ENCODE results near the gene FOXP1.

The FOXP1 gene

DNA sequence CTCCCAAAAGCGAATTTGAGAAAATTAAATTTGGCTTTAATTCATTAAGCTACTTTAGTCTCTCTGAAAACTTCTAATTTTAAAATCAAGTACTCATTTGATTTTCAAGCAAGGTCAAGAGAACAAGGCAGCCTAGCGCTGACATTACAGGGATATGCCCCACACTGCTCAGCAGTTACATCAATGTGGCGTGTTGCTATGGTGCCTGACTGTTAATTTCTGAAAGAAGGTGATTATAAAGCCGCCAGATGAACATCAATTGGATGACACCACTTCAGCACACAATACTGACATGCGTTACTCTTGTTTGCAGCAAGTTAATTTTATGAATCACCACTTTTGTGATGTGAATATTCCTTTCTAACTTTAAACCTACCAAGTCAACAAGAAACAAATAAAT, 284.4 kb downstream of the FOXP1 start:
- TF ChIP-seq, protein P1, sequence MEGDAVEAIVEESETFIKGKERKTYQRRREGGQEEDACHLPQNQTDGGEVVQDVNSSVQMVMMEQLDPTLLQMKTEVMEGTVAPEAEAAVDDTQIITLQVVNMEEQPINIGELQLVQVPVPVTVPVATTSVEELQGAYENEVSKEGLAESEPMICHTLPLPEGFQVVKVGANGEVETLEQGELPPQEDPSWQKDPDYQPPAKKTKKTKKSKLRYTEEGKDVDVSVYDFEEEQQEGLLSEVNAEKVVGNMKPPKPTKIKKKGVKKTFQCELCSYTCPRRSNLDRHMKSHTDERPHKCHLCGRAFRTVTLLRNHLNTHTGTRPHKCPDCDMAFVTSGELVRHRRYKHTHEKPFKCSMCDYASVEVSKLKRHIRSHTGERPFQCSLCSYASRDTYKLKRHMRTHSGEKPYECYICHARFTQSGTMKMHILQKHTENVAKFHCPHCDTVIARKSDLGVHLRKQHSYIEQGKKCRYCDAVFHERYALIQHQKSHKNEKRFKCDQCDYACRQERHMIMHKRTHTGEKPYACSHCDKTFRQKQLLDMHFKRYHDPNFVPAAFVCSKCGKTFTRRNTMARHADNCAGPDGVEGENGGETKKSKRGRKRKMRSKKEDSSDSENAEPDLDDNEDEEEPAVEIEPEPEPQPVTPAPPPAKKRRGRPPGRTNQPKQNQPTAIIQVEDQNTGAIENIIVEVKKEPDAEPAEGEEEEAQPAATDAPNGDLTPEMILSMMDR (IDR thresholded peaks at IDR 0.05; ENCODE audit: low read depth, low read length) = no peak
- Histone ChIP-seq H3K9me3 (no peaks in the 10 kb centered on the region), H3K4me1 (no peaks in the 10 kb centered on the region), H3K36me3 (no peaks in the 10 kb centered on the region), H3K4me3 (ENCODE audit: low read depth, low read length) (no peak overlapping the region), H3K27me3 (no peaks in the 10 kb centered on the region)
- DNase-seq = no peak

DNA sequence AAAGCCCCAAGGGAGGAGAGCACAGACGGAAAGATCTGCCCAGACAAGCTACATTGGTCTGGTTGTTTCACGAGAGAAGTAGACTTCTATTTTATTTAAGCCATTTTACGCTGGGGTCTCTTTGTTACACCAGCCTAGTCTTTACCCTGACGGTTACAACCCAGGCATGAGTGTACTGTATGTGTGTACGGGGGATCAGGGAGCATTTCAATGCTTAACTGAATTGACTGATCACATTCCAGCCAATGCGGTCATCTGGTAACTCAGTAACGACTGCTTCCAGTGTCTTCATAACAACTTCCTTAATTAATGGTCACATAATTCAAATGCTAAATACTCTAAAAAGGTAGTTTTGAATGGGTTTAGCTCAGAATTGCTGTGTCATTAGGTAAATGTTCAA, 288.6 kb downstream of the FOXP1 start:
- no peaks in the 10 kb centered on the region for H3K9me3 ChIP-seq
- H3K27me3 ChIP-seq = no peaks in the 10 kb centered on the region
- DNase-seq = no peak
- H3K36me3 ChIP-seq = no peaks in the 10 kb centered on the region
- no peaks in the 10 kb centered on the region for H3K4me1 ChIP-seq
- TF ChIP-seq, protein P1 (IDR thresholded peaks at IDR 0.05; ENCODE audit: low read depth, low read length) = no peak
- H3K4me3 ChIP-seq (ENCODE audit: low read depth, low read length) = no peak overlapping the region

DNA sequence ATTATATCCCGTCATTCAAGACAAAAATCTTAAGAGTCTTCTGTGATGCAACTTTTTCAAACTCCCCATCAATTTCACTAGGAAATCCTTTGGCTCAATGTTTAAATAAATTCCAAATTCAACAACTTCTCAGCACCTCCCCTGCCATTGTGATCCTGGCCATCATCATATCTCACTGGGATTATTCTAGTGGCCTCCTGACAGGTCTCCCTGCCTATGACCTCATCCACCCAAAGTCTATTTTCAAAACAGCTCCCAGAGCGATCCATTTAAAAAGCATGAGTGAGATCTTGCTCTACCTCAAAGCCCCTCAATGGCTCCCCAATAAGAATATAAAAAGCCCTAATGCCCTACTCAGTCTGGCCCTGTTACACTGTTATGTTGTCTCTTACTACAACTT, 293.2 kb downstream of the FOXP1 start:
- no peaks in the 10 kb centered on the region for H3K27me3 ChIP-seq
- TF ChIP-seq, protein P1 (IDR thresholded peaks at IDR 0.05; ENCODE audit: low read depth, low read length) = no peak
- no peaks in the 10 kb centered on the region for H3K9me3 ChIP-seq
- no peaks in the 10 kb centered on the region for H3K36me3 ChIP-seq
- DNase-seq = no peak
- H3K4me1 ChIP-seq = no peaks in the 10 kb centered on the region
- no peak overlapping the region for H3K4me3 ChIP-seq (ENCODE audit: low read depth, low read length)

GRCh38 chr3:71288269-71288930, 295.1 kb downstream of the FOXP1 start:
- no peak for DNase-seq
- Histone ChIP-seq H3K4me3 (ENCODE audit: low read depth, low read length) (no peak overlapping the region), H3K9me3 (no peaks in the 10 kb centered on the region), H3K27me3 (no peaks in the 10 kb centered on the region), H3K36me3 (no peaks in the 10 kb centered on the region), H3K4me1 (no peaks in the 10 kb centered on the region)
- TF ChIP-seq, protein P1 (IDR thresholded peaks at IDR 0.05; ENCODE audit: low read depth, low read length) = no peak

- Histone ChIP-seq H3K4me3 (ENCODE audit: low read depth, low read length) (no peak overlapping the region), H3K36me3 (no peaks in the 10 kb centered on the region), H3K27me3 (no peaks in the 10 kb centered on the region), H3K9me3 (no peaks in the 10 kb centered on the region), H3K4me1 (no peaks in the 10 kb centered on the region)
- DNase-seq = no peak
- TF ChIP-seq, protein P1 (IDR thresholded peaks at IDR 0.05; ENCODE audit: low read depth, low read length) = no peak
Measured at GRCh38 chr3:71285086-71285485, 298.4 kb downstream of the FOXP1 start.

- Histone ChIP-seq H3K36me3 (no peaks in the 10 kb centered on the region), H3K4me1 (no peaks in the 10 kb centered on the region), H3K9me3 (no peaks in the 10 kb centered on the region), H3K27me3 (no peaks in the 10 kb centered on the region), H3K4me3 (ENCODE audit: low read depth, low read length) (no peak overlapping the region)
- TF ChIP-seq, protein P1 (IDR thresholded peaks at IDR 0.05; ENCODE audit: low read depth, low read length) = no peak
- no peak for DNase-seq
Measured at GRCh38 chr3:71282976-71283375, 300.6 kb downstream of the FOXP1 start.

Data from BE2C (cell line).